Neural crest cell (in vitro differentiated cells): ENCODE results near the gene XPA. TPM values are rescaled to one million over a fixed set of nuclear protein-coding genes. Genes with fewer than 3 reads are reported as not detected.

Experiments
- DNase-seq: peaks from one replicate; pipeline ENCODE4 v3.0.0; 2021; ENCODE audit warnings: low read depth, mixed read lengths, low spot score
- H3K27ac Mint-ChIP-seq: one replicate; pipeline ENCODE4 v1.8.0; 2021; ENCODE audit warnings: mild to moderate bottlenecking, mixed read lengths; ENCODE audit not compliant: unreplicated experiment
- H3K27me3 Mint-ChIP-seq: 2 replicates; pipeline ENCODE4 v1.8.0; 2021; ENCODE audit warnings: low read depth, mild to moderate bottlenecking, mixed read lengths
- H3K36me3 Mint-ChIP-seq: 2 replicates; pipeline ENCODE4 v1.8.0; 2021; ENCODE audit warnings: low read depth, mild to moderate bottlenecking, mixed read lengths
- H3K4me1 Mint-ChIP-seq: 2 replicates; pipeline ENCODE4 v1.8.0; 2021; ENCODE audit warnings: mixed read lengths
- H3K4me3 Mint-ChIP-seq: one replicate; pipeline ENCODE4 v1.8.0; 2021; ENCODE audit warnings: mild to moderate bottlenecking, mixed read lengths
- H3K9me3 Mint-ChIP-seq: 2 replicates; pipeline ENCODE4 v1.8.0; 2021; ENCODE audit warnings: mixed read lengths
- total RNA-seq: library from RNA; stranded (reverse); gene quantifications from 2 replicates; pipeline ENCODE4 v1.2.1, GENCODE V29; 2021
- TF ChIP-seq, protein P1 (sequence below): fragments of 200-600 bp; sonication (generic); conservative IDR thresholded peaks from 2 replicates; pipeline ENCODE4 v1.5.0; 2021; ENCODE audit warnings: antibody characterized with exemption, mild to moderate bottlenecking

XPA gene
- total RNA-seq, 1 donor from 2014 or later = 15.6 TPM

DNA sequence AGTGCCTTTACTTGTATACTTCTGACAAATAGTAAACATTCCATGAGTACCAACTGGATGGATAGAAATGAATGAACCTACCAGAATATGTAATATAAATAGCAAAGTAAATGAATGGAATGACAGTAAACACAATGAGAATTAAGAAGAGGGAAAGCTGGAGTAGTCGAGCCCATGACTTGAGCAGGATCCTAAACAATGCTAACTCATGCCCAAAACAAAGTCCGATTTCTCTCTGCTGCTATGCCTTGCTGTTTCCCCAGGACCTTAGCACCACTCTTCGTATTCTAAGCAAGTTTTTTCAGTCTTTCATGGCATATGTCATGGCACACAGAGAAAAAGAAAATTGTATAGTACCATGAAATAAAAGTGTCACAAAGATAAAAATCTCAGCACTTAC lies 1.8 kb downstream of the XPA start:
- peak overlapping the region; percentile 92 for H3K4me3 Mint-ChIP-seq
- H3K27ac Mint-ChIP-seq = no peak overlapping the region
- H3K36me3 Mint-ChIP-seq = no peaks in the 10 kb centered on the region
- TF ChIP-seq, protein P1, sequence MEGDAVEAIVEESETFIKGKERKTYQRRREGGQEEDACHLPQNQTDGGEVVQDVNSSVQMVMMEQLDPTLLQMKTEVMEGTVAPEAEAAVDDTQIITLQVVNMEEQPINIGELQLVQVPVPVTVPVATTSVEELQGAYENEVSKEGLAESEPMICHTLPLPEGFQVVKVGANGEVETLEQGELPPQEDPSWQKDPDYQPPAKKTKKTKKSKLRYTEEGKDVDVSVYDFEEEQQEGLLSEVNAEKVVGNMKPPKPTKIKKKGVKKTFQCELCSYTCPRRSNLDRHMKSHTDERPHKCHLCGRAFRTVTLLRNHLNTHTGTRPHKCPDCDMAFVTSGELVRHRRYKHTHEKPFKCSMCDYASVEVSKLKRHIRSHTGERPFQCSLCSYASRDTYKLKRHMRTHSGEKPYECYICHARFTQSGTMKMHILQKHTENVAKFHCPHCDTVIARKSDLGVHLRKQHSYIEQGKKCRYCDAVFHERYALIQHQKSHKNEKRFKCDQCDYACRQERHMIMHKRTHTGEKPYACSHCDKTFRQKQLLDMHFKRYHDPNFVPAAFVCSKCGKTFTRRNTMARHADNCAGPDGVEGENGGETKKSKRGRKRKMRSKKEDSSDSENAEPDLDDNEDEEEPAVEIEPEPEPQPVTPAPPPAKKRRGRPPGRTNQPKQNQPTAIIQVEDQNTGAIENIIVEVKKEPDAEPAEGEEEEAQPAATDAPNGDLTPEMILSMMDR = no peak
- no peaks in the 10 kb centered on the region for H3K9me3 Mint-ChIP-seq
- peaks cover 41% of the 10 kb centered on the region for H3K4me1 Mint-ChIP-seq
- DNase-seq = no peak
- H3K27me3 Mint-ChIP-seq = no peaks in the 10 kb centered on the region

DNA sequence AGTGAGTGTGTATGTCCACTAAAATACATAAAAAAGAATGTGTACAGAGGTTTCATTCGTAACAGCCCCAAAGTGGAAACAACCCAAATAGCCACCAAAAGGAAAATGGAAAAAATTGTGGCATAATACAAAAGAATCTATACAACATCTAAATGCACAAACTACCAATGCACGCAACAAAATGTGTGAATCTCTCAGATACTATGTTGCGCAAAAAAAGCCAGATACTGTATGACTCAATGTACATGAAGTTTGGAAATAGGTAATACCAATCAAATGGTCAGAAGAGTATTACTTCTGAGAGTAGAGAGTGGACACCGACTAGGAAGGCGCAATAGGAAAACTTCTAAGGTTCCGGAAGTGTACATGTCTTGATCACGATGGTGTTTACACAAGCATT lies 2.4 kb downstream of the XPA start:
- peaks cover 4% of the 10 kb centered on the region for H3K36me3 Mint-ChIP-seq
- H3K9me3 Mint-ChIP-seq = no peaks in the 10 kb centered on the region
- H3K4me3 Mint-ChIP-seq = peak overlapping the region; percentile 18
- H3K27ac Mint-ChIP-seq = no peak overlapping the region
- TF ChIP-seq, protein P1 = no peak
- no peaks in the 10 kb centered on the region for H3K27me3 Mint-ChIP-seq
- no peak for DNase-seq
- H3K4me1 Mint-ChIP-seq = peaks cover 41% of the 10 kb centered on the region

DNA sequence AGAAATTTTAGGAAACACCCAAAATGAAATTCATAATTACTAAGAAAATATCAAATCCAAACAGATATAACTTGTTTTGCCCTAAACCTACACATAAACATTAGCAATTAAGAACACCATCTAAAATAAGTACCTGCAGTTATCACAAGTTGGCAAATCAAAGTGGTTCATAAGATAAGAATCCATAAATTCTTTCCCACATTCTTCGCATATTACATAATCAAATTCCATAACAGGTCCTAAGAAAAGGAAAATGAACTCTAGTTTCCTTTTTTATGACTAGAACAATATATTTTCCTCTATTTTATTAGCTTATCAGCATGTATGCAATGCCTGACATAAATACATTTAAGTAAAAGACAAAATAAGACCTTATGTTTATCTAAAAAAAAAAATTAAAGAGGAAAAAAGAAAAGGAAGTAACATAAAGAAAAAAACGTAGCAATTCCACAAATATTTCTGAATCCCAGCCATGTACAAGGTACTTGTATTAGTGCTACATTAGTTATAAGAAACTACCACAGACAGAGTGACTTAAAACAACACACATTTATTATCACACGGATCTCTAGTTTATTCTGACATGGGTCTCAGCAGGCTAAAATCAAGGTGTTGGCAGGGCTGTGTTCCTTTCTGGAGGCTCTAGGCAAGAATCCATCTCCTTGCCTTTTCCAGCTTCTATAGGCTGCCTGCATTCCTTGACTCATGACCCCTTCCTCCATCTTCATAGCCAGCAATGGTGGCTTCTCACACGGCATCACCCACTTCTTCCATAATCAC lies 7.5 kb downstream of the XPA start:
- TF ChIP-seq, protein P1 = no peak
- Mint-ChIP-seq H3K27me3 (no peaks in the 10 kb centered on the region), H3K4me3 (peak overlapping the region; percentile 20), H3K36me3 (peaks cover 13% of the 10 kb centered on the region), H3K9me3 (no peaks in the 10 kb centered on the region), H3K4me1 (peaks cover 11% of the 10 kb centered on the region), H3K27ac (no peak overlapping the region)
- no peak for DNase-seq

DNA sequence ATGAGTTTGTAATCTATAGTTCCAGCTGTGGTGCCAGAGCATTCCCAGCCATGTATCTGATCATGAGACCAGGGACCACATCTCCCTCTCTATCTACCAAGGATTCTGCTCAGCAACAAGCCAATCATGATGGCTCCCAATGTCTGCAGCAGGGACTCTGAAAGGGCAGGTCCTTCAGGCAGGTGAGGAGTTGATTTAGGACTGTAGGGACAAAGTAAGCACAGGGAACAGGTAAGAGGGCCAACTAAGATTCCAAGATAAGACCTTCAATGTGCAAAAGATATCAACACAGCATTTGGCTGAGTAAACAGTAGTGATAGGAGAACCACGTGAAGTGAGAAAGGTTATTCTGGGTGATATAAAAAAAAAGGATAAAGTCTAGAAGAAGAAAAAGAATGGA lies 8.5 kb downstream of the XPA start:
- no peak overlapping the region for H3K27ac Mint-ChIP-seq
- no peak overlapping the region for H3K4me3 Mint-ChIP-seq
- TF ChIP-seq, protein P1 = no peak
- H3K27me3 Mint-ChIP-seq = no peaks in the 10 kb centered on the region
- peaks cover 2% of the 10 kb centered on the region for H3K4me1 Mint-ChIP-seq
- no peak for DNase-seq
- peaks cover 16% of the 10 kb centered on the region for H3K36me3 Mint-ChIP-seq
- no peaks in the 10 kb centered on the region for H3K9me3 Mint-ChIP-seq

DNA sequence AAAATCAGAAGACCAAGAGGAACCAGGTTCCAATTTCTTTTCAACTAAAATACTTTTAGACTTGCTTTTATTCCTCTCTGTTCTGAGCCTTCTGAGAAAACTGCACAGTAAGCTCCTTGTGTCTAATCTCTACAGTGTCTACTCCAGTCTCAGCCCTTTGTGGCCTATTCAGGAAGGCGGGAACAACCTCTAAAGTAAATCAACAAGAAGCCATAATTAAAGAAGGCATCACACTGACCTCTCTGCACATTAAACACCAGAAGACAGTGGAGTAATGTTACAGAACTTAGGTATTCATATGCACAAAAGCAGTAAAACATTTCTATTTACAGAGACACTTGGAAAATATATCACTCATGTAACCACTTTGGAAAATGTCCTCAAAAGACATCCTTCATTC lies 14.9 kb downstream of the XPA start:
- Mint-ChIP-seq H3K9me3 (no peaks in the 10 kb centered on the region), H3K27me3 (no peaks in the 10 kb centered on the region), H3K36me3 (peaks cover 4% of the 10 kb centered on the region), H3K4me3 (no peak overlapping the region), H3K27ac (no peak overlapping the region), H3K4me1 (peaks cover 5% of the 10 kb centered on the region)
- no peak for DNase-seq
- TF ChIP-seq, protein P1 = no peak
